Epithelial cell of proximal tubule (primary cell): ENCODE measurements around the gene ZFPM1. TPM values are rescaled to one million over a fixed set of nuclear protein-coding genes. Genes with fewer than 3 reads are reported as not detected.

ENCODE experiments used
- DNase-seq: peaks from one replicate; pipeline ENCODE4 v3.0.0-alpha.2; 2011; ENCODE audit warnings: low read depth
- H3K4me3 ChIP-seq: 2 replicates; pipeline ENCODE4 v1.5.1; 2011; ENCODE audit warnings: low read depth, mild to moderate bottlenecking, low read length
- total RNA-seq: library from RNA; depleted of rRNA; stranded (reverse); fragments of >200 nt; gene quantifications from 2 replicates; pipeline ENCODE4 v1.2.3, GENCODE V29; 2015
- TF ChIP-seq, protein P1 (sequence below): conservative IDR thresholded peaks from 2 replicates; pipeline ENCODE4 v1.5.1; 2012; ENCODE audit warnings: low read depth, mild to moderate bottlenecking, low read length

Gene ZFPM1
- total RNA-seq, 1 donor from 2014 or later: 5.7 TPM

DNA sequence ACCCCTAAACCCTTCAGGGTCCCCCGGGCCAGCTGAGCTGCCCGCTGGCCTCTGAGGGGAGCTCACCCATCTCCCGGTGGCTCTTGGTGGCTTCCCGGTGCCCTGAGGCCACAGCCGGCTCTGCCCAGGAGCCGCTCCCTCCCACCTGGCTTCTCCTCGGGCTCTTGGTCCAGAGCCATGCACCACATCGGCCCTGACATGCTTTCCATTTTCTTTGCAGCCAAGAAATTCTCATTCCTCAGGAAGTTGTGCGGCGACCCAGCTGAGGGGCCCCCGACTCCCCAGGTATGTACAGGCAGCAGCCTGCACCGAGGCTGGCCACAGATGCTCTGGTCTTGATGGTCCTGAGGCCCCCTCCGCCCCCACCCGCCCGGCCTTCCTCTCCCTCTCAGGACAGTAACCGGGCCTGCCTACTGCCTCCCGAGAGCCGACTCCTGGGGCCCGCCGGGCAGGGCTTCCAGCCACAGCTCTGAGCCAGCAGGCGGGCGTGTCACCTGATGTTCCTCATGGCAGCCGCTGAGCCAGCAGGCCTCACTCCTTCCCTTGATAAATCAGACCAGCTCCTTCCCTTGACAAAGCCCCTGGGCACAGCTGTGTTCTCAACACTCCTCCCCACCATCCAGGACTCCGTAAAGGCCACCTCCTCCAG lies 28.4 kb upstream of the ZFPM1 start:
- no peak overlapping the region for H3K4me3 ChIP-seq
- TF ChIP-seq, protein P1, sequence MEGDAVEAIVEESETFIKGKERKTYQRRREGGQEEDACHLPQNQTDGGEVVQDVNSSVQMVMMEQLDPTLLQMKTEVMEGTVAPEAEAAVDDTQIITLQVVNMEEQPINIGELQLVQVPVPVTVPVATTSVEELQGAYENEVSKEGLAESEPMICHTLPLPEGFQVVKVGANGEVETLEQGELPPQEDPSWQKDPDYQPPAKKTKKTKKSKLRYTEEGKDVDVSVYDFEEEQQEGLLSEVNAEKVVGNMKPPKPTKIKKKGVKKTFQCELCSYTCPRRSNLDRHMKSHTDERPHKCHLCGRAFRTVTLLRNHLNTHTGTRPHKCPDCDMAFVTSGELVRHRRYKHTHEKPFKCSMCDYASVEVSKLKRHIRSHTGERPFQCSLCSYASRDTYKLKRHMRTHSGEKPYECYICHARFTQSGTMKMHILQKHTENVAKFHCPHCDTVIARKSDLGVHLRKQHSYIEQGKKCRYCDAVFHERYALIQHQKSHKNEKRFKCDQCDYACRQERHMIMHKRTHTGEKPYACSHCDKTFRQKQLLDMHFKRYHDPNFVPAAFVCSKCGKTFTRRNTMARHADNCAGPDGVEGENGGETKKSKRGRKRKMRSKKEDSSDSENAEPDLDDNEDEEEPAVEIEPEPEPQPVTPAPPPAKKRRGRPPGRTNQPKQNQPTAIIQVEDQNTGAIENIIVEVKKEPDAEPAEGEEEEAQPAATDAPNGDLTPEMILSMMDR: no peak
- DNase-seq: no peak

DNA sequence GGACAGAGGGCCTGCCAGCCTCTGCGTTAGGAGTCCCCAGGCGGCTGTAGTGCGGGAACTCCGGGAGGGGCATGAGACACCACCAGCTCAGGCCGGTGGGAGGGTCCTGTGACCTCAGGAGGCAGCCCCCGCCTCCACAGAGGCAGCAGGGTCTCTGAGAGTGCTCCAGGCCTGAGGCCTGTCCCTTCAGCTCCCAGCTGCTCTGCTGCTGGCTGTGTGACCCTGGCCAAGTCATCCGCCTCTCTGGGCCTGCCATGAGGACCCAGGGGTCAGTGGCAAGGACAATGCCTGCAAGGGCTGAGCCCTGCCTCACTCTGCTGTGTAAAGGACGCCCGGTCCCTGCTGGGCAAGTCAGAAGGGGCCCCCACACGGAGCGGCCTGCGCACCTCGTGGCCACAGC lies 27.1 kb upstream of the ZFPM1 start:
- TF ChIP-seq, protein P1: no peak
- DNase-seq: no peak
- no peak overlapping the region for H3K4me3 ChIP-seq

DNA sequence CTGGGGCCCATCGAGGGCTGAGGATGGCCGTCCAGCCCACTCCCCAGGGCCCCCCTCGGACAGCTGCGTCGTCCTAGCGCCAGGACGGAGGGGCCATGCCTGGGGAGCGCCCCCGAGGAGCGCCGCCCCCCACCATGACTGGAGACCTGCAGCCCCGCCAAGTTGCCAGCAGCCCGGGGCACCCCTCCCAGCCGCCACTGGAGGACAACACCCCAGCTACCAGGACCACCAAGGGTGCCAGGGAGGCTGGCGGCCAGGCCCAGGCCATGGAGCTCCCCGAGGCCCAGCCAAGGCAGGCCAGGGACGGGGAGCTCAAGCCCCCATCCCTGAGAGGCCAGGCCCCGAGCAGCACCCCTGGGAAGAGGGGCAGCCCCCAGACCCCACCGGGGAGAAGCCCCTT lies 25.7 kb upstream of the ZFPM1 start:
- DNase-seq: no peak
- TF ChIP-seq, protein P1: no peak
- no peak overlapping the region for H3K4me3 ChIP-seq

DNA sequence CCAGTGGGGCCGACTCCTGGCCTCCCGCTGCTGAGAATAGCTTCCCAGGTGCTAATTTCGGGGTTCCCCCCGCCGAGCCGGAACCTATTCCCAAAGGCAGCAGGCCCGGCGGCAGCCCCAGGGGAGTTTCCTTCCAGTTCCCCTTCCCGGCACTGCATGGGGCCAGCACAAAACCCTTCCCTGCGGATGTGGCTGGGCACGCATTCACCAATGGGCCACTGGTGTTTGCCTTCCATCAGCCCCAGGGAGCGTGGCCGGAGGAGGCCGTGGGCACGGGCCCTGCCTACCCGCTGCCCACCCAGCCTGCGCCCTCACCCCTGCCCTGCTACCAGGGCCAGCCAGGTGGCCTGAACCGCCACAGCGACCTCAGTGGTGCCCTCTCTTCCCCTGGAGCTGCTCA lies 24.9 kb upstream of the ZFPM1 start:
- DNase-seq: no peak
- no peak overlapping the region for H3K4me3 ChIP-seq
- TF ChIP-seq, protein P1: no peak

DNA sequence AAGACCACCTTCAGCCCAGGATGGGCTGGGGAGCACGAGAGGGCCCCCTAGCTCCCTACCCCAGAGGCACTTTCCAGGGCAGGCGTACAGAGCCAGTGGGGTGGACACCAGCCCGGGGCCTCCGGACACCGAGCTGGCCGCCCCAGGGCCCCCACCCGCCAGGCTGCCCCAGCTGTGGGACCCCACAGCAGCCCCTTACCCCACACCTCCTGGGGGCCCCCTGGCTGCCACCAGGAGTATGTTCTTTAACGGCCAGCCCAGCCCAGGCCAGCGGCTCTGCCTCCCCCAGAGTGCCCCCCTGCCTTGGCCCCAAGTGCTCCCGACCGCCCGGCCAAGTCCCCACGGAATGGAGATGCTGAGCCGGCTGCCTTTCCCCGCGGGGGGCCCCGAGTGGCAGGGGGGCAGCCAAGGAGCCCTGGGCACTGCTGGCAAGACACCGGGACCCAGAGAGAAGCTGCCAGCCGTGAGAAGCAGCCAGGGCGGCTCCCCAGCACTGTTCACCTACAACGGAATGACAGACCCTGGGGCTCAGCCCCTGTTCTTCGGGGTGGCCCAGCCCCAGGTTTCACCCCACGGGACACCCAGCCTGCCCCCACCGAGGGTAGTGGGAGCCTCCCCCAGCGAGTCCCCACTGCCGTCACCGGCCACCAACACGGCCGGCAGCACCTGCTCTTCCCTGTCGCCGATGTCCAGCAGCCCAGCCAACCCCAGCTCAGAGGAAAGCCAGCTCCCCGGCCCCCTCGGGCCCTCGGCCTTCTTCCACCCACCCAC lies 24.3 kb upstream of the ZFPM1 start:
- H3K4me3 ChIP-seq: no peak overlapping the region
- TF ChIP-seq, protein P1: no peak
- no peak for DNase-seq

DNA sequence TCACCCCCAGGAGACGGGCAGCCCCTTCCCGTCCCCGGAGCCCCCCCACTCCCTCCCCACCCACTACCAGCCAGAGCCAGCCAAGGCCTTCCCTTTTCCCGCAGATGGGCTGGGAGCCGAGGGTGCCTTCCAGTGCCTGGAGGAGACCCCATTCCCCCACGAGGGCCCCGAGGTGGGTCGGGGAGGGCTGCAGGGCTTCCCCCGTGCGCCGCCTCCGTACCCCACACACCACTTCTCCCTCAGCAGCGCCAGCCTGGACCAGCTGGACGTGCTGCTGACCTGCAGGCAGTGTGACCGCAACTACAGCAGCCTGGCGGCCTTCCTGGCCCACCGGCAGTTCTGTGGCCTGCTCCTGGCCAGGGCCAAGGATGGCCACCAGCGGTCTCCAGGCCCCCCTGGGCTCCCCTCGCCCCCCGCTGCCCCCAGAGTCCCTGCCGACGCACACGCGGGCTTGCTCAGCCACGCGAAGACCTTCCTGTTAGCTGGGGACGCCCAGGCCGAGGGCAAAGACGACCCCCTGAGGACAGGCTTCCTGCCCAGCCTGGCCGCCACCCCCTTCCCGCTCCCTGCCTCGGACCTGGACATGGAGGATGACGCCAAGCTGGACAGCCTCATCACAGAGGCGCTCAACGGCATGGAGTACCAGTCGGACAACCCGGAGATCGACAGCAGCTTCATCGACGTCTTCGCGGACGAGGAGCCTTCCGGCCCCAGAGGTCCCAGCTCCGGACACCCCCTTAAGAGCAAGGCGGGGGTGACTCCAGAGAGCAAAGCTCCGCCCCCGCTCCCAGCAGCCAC lies 23.5 kb upstream of the ZFPM1 start:
- TF ChIP-seq, protein P1: no peak
- H3K4me3 ChIP-seq: peak overlapping the region; percentile 37
- no peak for DNase-seq
